ENCODE measurements around the gene PRKACB. TPM values are rescaled to one million over a fixed set of nuclear protein-coding genes. Genes with fewer than 3 reads are reported as not detected.

The PRKACB gene
- polyA plus RNA-seq, 2 of the 4 experiments (the other 2 are of a cell fraction): 10.9 to 17.9 TPM

DNA sequence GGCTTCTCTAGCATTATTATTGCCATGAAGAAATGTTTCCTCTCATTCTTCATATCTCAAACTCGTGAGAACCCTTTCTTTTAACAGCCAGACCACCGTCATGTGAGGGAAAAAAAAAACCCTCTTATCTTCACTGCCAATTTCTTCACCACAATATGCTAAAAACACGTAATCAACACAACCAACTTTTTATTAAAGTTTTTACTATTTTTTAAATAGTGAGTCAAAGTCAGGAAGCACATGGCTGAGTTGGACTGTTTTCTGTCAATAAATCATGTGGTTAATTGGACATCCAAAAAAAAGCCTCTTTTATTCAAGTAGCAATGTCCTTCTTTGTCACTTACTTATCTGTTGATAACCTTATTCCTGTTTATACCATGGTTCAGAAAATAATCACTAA, 101.5 kb downstream of the PRKACB start:
- TF ChIP-seq NPAS2 (CRISPR knock-in tag; IDR thresholded peaks at IDR 0.05; ENCODE audit: borderline replicate concordance): no peak
- no peak for TF ChIP-seq CEBPB (IDR thresholded peaks at IDR 0.05)
- TF ChIP-seq POLR2A (IDR thresholded peaks at IDR 0.05; ENCODE audit: low read length): no peak
- no peak for TF ChIP-seq MAZ (IDR thresholded peaks at IDR 0.05; ENCODE audit: borderline replicate concordance, low read depth, low read length)
- TF ChIP-seq, protein P1, sequence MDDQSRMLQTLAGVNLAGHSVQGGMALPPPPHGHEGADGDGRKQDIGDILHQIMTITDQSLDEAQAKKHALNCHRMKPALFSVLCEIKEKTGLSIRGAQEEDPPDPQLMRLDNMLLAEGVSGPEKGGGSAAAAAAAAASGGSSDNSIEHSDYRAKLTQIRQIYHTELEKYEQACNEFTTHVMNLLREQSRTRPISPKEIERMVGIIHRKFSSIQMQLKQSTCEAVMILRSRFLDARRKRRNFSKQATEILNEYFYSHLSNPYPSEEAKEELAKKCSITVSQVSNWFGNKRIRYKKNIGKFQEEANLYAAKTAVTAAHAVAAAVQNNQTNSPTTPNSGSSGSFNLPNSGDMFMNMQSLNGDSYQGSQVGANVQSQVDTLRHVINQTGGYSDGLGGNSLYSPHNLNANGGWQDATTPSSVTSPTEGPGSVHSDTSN (IDR thresholded peaks at IDR 0.05): no peak
- TF ChIP-seq HOXB5 (CRISPR knock-in tag; IDR thresholded peaks at IDR 0.05): no peak
- TF ChIP-seq, protein P2, sequence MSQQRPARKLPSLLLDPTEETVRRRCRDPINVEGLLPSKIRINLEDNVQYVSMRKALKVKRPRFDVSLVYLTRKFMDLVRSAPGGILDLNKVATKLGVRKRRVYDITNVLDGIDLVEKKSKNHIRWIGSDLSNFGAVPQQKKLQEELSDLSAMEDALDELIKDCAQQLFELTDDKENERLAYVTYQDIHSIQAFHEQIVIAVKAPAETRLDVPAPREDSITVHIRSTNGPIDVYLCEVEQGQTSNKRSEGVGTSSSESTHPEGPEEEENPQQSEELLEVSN (IDR thresholded peaks at IDR 0.05; ENCODE audit: borderline replicate concordance, low read depth): no peak
- TF ChIP-seq HOXA7 (CRISPR knock-in tag; IDR thresholded peaks at IDR 0.05): no peak
- no peak for TF ChIP-seq BHLHE40 (IDR thresholded peaks at IDR 0.05; ENCODE audit: low read depth, low read length)
- TF ChIP-seq FOXS1 (CRISPR knock-in tag; IDR thresholded peaks at IDR 0.05): no peak
- TF ChIP-seq NFE2L2 (conservative IDR thresholded peaks at IDR 0.05; ENCODE audit: low read length): no peak
- no peak overlapping the region for H3K27ac ChIP-seq
- H3K4me1 ChIP-seq: peaks cover 21% of the 10 kb centered on the region
- FAIRE-seq (no peak), ATAC-seq (no peak), DNase-seq (ENCODE audit: low read depth in 1 of 2, low spot score in 1 of 2) (no peak)
- 90% methylated on average over 3 of the region's 3 CpGs for WGBS (ENCODE audit: missing lambda C conversion rate)
- ChIA-PET CTCF (no interaction called here), POLR2A (no interaction called here)
- 0 out of 3 replicates have a peak, but pooled peaks cover 3% of the 10 kb centered on the region for H3K9me3 ChIP-seq
- H3K4me2 ChIP-seq: no peak overlapping the region
- no peak overlapping the region for H3K4me3 ChIP-seq

DNA sequence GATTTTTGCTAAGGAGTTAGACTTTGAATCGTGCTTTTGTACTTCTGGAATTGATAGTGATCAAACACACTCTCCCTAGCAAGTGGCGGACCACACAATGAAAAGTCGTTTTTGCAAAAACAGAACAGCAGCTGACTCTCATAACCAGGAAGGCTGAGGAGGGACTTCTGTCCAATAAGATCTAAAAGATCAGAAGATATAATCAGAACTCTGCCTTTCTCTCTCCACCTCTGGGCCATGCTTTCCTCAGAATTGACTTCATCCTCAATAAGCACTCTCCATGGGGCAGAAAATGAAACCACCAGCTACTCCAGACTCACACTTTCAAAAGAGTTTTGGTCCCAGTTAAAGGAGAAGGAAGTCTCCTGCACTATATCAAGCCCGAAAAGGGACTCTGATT, 102.1 kb downstream of the PRKACB start:
- CTCF ChIA-PET: no interaction called here

More for the DNA sequence above, 102.1 kb downstream of the PRKACB start:
- POLR2A ChIA-PET: no interaction called here
- peak overlapping the region; percentile 67 for H3K4me2 ChIP-seq
- peaks cover 21% of the 10 kb centered on the region for H3K4me1 ChIP-seq
- FAIRE-seq (no peak), ATAC-seq (no peak), DNase-seq (ENCODE audit: low read depth in 1 of 2, low spot score in 1 of 2) (no peak)
- 0 out of 3 replicates have a peak, but pooled peaks cover 3% of the 10 kb centered on the region for H3K9me3 ChIP-seq
- TF ChIP-seq NFE2L2 (conservative IDR thresholded peaks at IDR 0.05; ENCODE audit: low read length): no peak
- TF ChIP-seq ZFP36 (IDR thresholded peaks at IDR 0.05; ENCODE audit: borderline replicate concordance, partially characterized antibody): no peak
- TF ChIP-seq, protein P2 (IDR thresholded peaks at IDR 0.05; ENCODE audit: borderline replicate concordance, low read depth): no peak
- no peak for TF ChIP-seq RARB (CRISPR knock-in tag; IDR thresholded peaks at IDR 0.05)
- TF ChIP-seq CHD2 (IDR thresholded peaks at IDR 0.05; ENCODE audit: low read length, partially characterized antibody): no peak
- TF ChIP-seq ZSCAN20 (CRISPR knock-in tag; IDR thresholded peaks at IDR 0.05): no peak
- TF ChIP-seq, protein P1 (IDR thresholded peaks at IDR 0.05): no peak
- no peak for TF ChIP-seq JUN (IDR thresholded peaks at IDR 0.05)
- TF ChIP-seq, protein P3, sequence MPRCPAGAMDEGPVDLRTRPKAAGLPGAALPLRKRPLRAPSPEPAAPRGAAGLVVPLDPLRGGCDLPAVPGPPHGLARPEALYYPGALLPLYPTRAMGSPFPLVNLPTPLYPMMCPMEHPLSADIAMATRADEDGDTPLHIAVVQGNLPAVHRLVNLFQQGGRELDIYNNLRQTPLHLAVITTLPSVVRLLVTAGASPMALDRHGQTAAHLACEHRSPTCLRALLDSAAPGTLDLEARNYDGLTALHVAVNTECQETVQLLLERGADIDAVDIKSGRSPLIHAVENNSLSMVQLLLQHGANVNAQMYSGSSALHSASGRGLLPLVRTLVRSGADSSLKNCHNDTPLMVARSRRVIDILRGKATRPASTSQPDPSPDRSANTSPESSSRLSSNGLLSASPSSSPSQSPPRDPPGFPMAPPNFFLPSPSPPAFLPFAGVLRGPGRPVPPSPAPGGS (IDR thresholded peaks at IDR 0.05): no peak
- TF ChIP-seq, protein P4, sequence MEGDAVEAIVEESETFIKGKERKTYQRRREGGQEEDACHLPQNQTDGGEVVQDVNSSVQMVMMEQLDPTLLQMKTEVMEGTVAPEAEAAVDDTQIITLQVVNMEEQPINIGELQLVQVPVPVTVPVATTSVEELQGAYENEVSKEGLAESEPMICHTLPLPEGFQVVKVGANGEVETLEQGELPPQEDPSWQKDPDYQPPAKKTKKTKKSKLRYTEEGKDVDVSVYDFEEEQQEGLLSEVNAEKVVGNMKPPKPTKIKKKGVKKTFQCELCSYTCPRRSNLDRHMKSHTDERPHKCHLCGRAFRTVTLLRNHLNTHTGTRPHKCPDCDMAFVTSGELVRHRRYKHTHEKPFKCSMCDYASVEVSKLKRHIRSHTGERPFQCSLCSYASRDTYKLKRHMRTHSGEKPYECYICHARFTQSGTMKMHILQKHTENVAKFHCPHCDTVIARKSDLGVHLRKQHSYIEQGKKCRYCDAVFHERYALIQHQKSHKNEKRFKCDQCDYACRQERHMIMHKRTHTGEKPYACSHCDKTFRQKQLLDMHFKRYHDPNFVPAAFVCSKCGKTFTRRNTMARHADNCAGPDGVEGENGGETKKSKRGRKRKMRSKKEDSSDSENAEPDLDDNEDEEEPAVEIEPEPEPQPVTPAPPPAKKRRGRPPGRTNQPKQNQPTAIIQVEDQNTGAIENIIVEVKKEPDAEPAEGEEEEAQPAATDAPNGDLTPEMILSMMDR (IDR thresholded peaks at IDR 0.05): no peak
- TF ChIP-seq RFX5 (IDR thresholded peaks at IDR 0.05): no peak
- no peak for TF ChIP-seq MAZ (IDR thresholded peaks at IDR 0.05; ENCODE audit: borderline replicate concordance, low read depth, low read length)
- 81% methylated on average over 4 of the region's 4 CpGs for WGBS (ENCODE audit: missing lambda C conversion rate)
- H3K4me3 ChIP-seq: no peak overlapping the region
- H3K27ac ChIP-seq: peak overlapping the region; percentile 74 to 79

Measured in A549 (cell line).